ENCODE data around the gene MCUR1. TPM values are rescaled to one million over a fixed set of nuclear protein-coding genes. Genes with fewer than 3 reads are reported as not detected.
A peak's percentile ranks its signal among the peaks of the same experiment; 100 is the strongest.

The MCUR1 gene
- total and polyA plus RNA-seq, 10 of the 15 experiments (the other 5 are each of a cell fraction or from before 2014, with no cell fraction given): 4.4 to 43.9 (median 18.3) TPM

DNA sequence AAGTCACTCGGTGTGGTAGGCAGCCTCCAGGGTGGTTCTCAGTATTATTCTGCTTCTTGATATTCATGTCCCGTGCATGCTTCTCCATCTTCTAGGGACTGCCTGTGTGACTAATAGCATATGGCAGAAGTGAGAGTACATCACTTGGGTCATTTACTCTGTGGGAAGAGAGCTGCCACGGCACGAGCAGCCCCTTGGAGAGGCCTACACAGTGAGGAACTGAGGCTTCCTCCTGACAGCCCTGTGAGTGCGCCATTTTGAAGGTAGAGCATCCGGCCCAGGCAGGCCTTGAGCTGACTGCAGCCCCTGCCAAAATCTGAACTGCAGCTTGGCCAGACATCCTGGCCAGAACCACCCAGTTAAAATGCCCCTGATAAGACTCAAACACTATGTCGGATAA lies 17.3 kb upstream of the MCUR1 start:
- no TSS peak for BruUV-seq (replicated peaks)
- no peak overlapping the region for H3K4me2 ChIP-seq (ENCODE audit: control insufficient read depth, insufficient read depth)
- H3K4me3 ChIP-seq: no peak overlapping the region
- POLR2A ChIA-PET: no interaction called here
- peak; percentile 93 for ATAC-seq
- in situ Hi-C loops (cut with MboI): no loop called here
- H3K9me3 ChIP-seq (replicated peaks; ENCODE audit: control insufficient read depth, insufficient read depth, low read length): peaks cover 4% of the 10 kb centered on the region; the same call in 2 of the 3 replicates
- H3K79me2 ChIP-seq (ENCODE audit: control insufficient read depth, insufficient read depth, low read length): no peaks in the 10 kb centered on the region
- H3K36me3 ChIP-seq (ENCODE audit: control insufficient read depth in 2 of 2, insufficient read depth in 2 of 2, low read length in 1 of 2): no peaks in the 10 kb centered on the region
- peaks cover 3% of the 10 kb centered on the region; the same call in 1 of the 2 replicates for H3K4me1 ChIP-seq (ENCODE audit: control insufficient read depth, insufficient read depth, low read length)
- H3K27me3 ChIP-seq (replicated peaks in 1 of 2; ENCODE audit: control insufficient read depth in 2 of 2, insufficient read depth in 2 of 2, low read length in 1 of 2): no peaks in the 10 kb centered on the region
- CTCF ChIA-PET: interaction anchor here (1.3 kb wide), 1 partner anchor 213 kb away, joined by 3 read pairs; no protein-coding TSS in a partner anchor
- H4K20me1 ChIP-seq (ENCODE audit: control insufficient read depth, insufficient read depth): no peaks in the 10 kb centered on the region
- intact Hi-C loops (cut with micrococcal nuclease; ENCODE audit: unreplicated experiment): no loop called here
- FAIRE-seq: no peak
- RAD21 ChIA-PET (ENCODE audit: unreplicated experiment): interaction anchor here (0.6 kb wide), 1 partner anchor 61 kb away, joined by 3 read pairs; no protein-coding TSS in a partner anchor
- SMC1A ChIA-PET (ENCODE audit: uncharacterized antibody, unreplicated experiment): no interaction called here
- H2AFZ ChIP-seq (ENCODE audit: control insufficient read depth, low read depth, low read length): peak overlapping the region; percentile 37
- peak overlapping the region; percentile 1; the same call in 1 of the 2 replicates for H3K27ac ChIP-seq (ENCODE audit: control insufficient read depth, insufficient read depth)
- no peak for DNase-seq (ENCODE audit: low read depth, low spot score)
- no peak overlapping the region for H3K9ac ChIP-seq (ENCODE audit: control insufficient read depth, insufficient read depth, low read length)
- WGBS (ENCODE audit: insufficient coverage, insufficient replicate concordance, low lambda C conversion rate, missing lambda C conversion rate): 23% methylated on average over 7 of the region's 7 CpGs
- TF ChIP-seq FOXK2 (IDR thresholded peaks at IDR 0.05) (no peak), ZNF622 (IDR thresholded peaks at IDR 0.05) (no peak), RAD51 (IDR thresholded peaks at IDR 0.05) (no peak), YY1 (IDR thresholded peaks at IDR 0.05; ENCODE audit: low read depth, low read length) (peak; percentile 90), NR2C1 (IDR thresholded peaks at IDR 0.05) (no peak), BHLHE40 (IDR thresholded peaks at IDR 0.05; ENCODE audit: borderline replicate concordance in 1 of 2, low read depth in 2 of 2, low read length in 1 of 2) (peak; percentile 82 to 83), STAT3 (IDR thresholded peaks at IDR 0.05; ENCODE audit: low read depth, low read length) (no peak), NBN (IDR thresholded peaks at IDR 0.05) (no peak), KAT2A (conservative IDR thresholded peaks at IDR 0.05; ENCODE audit: control insufficient read depth, low read depth, low read length) (no peak), CREB1 (IDR thresholded peaks at IDR 0.05; ENCODE audit: low read depth) (no peak), LARP7 (IDR thresholded peaks at IDR 0.05) (no peak), MYB (IDR thresholded peaks at IDR 0.05; ENCODE audit: borderline replicate concordance, low read depth, low read length) (no peak), SIN3A (IDR thresholded peaks at IDR 0.05; ENCODE audit: low read depth, low read length) (no peak), DPF2 (IDR thresholded peaks at IDR 0.05) (no peak), ATF7 (IDR thresholded peaks at IDR 0.05; ENCODE audit: low read depth) (no peak), EED (IDR thresholded peaks at IDR 0.05; ENCODE audit: low read depth) (peak; percentile 85), ETV6 (conservative IDR thresholded peaks at IDR 0.05 in 1 of 2, IDR thresholded peaks at IDR 0.05 in 1 of 2; ENCODE audit: borderline replicate concordance in 1 of 2, low read depth in 1 of 2) (0 out of 4 replicates have a peak, but pooled peaks of 1 of the 2 experiments have one; percentile 27), RUNX3 (IDR thresholded peaks at IDR 0.05; ENCODE audit: low read length) (peak; percentile 77), ZNF217 (IDR thresholded peaks at IDR 0.05) (no peak)
- TF ChIP-seq, protein P1, sequence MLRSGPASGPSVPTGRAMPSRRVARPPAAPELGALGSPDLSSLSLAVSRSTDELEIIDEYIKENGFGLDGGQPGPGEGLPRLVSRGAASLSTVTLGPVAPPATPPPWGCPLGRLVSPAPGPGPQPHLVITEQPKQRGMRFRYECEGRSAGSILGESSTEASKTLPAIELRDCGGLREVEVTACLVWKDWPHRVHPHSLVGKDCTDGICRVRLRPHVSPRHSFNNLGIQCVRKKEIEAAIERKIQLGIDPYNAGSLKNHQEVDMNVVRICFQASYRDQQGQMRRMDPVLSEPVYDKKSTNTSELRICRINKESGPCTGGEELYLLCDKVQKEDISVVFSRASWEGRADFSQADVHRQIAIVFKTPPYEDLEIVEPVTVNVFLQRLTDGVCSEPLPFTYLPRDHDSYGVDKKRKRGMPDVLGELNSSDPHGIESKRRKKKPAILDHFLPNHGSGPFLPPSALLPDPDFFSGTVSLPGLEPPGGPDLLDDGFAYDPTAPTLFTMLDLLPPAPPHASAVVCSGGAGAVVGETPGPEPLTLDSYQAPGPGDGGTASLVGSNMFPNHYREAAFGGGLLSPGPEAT (IDR thresholded peaks at IDR 0.05; ENCODE audit: low read depth): no peak
- TF ChIP-seq, protein P2, sequence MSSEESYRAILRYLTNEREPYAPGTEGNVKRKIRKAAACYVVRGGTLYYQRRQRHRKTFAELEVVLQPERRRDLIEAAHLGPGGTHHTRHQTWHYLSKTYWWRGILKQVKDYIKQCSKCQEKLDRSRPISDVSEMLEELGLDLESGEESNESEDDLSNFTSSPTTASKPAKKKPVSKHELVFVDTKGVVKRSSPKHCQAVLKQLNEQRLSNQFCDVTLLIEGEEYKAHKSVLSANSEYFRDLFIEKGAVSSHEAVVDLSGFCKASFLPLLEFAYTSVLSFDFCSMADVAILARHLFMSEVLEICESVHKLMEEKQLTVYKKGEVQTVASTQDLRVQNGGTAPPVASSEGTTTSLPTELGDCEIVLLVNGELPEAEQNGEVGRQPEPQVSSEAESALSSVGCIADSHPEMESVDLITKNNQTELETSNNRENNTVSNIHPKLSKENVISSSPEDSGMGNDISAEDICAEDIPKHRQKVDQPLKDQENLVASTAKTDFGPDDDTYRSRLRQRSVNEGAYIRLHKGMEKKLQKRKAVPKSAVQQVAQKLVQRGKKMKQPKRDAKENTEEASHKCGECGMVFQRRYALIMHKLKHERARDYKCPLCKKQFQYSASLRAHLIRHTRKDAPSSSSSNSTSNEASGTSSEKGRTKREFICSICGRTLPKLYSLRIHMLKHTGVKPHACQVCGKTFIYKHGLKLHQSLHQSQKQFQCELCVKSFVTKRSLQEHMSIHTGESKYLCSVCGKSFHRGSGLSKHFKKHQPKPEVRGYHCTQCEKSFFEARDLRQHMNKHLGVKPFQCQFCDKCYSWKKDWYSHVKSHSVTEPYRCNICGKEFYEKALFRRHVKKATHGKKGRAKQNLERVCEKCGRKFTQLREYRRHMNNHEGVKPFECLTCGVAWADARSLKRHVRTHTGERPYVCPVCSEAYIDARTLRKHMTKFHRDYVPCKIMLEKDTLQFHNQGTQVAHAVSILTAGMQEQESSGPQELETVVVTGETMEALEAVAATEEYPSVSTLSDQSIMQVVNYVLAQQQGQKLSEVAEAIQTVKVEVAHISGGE (CRISPR knock-in tag; IDR thresholded peaks at IDR 0.05): no peak
- TF ChIP-seq, protein P3, sequence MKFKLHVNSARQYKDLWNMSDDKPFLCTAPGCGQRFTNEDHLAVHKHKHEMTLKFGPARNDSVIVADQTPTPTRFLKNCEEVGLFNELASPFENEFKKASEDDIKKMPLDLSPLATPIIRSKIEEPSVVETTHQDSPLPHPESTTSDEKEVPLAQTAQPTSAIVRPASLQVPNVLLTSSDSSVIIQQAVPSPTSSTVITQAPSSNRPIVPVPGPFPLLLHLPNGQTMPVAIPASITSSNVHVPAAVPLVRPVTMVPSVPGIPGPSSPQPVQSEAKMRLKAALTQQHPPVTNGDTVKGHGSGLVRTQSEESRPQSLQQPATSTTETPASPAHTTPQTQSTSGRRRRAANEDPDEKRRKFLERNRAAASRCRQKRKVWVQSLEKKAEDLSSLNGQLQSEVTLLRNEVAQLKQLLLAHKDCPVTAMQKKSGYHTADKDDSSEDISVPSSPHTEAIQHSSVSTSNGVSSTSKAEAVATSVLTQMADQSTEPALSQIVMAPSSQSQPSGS (IDR thresholded peaks at IDR 0.05; ENCODE audit: low read length): peak; percentile 47

All from GM12878 (cell line).